Esophagus muscularis mucosa (tissue), 4 donors: ENCODE measurements around the gene SLC7A1.

Experiments used
- CTCF ChIP-seq, 3 experiments: fragments of 200-600 bp in 2 of 3; fragments of 450-650 bp in 1 of 3; sonication (generic) in 2 of 3; IDR thresholded peaks; one replicate each; pipeline ENCODE4 v1.5.1; 2017 to 2019; ENCODE audit warnings: antibody characterized with exemption in 3 of 3, mild to moderate bottlenecking in 2 of 3, moderate library complexity in 1 of 3
- EP300 ChIP-seq: sonication (generic); formaldehyde crosslinking; IDR thresholded peaks from one replicate; pipeline ENCODE4 v1.6.1; 2017; ENCODE audit warnings: antibody characterized with exemption
- POLR2A ChIP-seq: fragments of 450-650 bp; IDR thresholded peaks from one replicate; pipeline ENCODE4 v1.6.1; 2017; ENCODE audit warnings: antibody characterized with exemption, moderate library complexity, mild to moderate bottlenecking, low read depth
- POLR2AphosphoS5 ChIP-seq, 2 donors: sonication (generic); formaldehyde crosslinking; IDR thresholded peaks; one replicate each; pipeline ENCODE4 v1.6.1; 2017; ENCODE audit warnings: antibody characterized with exemption in 2 of 2

- TF ChIP-seq CTCF (IDR thresholded peaks at IDR 0.05) (no peak), POLR2A (no peak), POLR2AphosphoS5 (IDR thresholded peaks at IDR 0.05) (no peak), EP300 (no peak)
Measured at GRCh38 chr13:29516880-29517279, 78.6 kb downstream of the SLC7A1 start.
